SIG-M5 treated with dmso at 0.1 percent for 504 hours (cell line): Measurements from ENCODE around the gene EGFL8.
"Not testable (repeated sequence)": the region's sequence is repeated elsewhere in the genome, so short reads cannot be mapped to it uniquely, and the experiment has no call there.

Experiments used
- DNase-seq: peaks from one replicate; lab custom pipeline; 2025; ENCODE audit not compliant: unreplicated experiment; lab: John Stamatoyannopoulos, UW

The EGFL8 gene

DNA sequence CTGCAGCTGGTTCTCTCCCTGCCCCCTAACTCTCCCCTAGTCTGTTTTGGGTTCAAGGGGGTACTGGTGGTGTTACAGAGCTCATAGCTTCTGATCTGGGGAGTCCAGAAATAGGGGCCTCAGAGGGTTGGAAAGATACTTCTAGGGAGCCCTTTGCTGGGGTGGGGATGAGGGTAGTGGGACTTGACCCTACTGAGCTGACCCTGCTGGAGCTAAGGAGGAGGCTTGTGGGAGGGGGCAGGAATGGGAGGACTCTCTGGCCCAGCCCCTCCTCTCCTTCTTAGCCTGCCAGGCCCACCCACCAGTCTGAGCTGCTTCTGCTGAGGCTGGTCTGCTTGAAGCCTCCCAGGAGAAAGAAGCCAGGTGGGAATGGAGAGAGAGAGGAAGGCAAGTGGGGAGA lies at the start of gene EGFL8:
Gene EGFL8, plus strand, starts transcription at position 301 of the 400 bp plus-strand sequence. CDS start 1,571 bp downstream, outside the sequence.
- DNase-seq: no peak

GRCh38 chr6:32114796-32115195 lies 49.6 kb upstream of the EGFL8 start:
- DNase-seq: no peak

GRCh38 chr6:32115623-32116022 lies 48.8 kb upstream of the EGFL8 start:
- no peak for DNase-seq

- peak; percentile 27 for DNase-seq
These were observed 47.7 kb upstream of the EGFL8 start for GRCh38 chr6:32116674-32117073.

- DNase-seq: no peak
These were observed 46.9 kb upstream of the EGFL8 start for GRCh38 chr6:32117461-32117860.

GRCh38 chr6:32118782-32119628 lies 45.4 kb upstream of the EGFL8 start:
- peak; percentile 49 for DNase-seq

DNA sequence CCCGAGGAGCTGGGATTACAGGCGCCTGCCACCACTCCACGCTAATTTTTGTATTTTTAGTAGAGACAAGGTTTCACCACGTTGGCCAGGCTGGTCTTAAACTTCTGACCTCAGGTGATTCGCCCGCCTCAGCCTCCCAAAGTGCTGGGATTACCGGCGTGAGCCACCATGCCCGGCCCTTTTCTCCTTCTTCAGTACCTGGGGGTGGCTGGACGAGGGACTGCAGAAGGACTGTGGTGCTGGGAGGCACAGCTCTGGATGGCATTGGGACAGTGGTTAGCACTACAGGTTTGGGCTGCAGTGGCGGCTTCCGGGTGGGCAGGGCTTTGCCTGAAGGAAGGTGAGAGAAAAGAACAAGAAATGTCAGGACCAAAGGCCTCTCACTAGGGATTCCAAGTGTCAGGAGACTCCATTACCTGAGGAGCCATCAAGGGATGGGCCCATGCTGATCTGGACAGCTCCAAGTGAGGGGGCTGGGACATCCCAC lies 43.8 kb upstream of the EGFL8 start:
- no peak for DNase-seq

GRCh38 chr6:32123681-32124080 lies 40.7 kb upstream of the EGFL8 start:
- no peak for DNase-seq

- no peak for DNase-seq
These were observed 37.5 kb upstream of the EGFL8 start for GRCh38 chr6:32126880-32127279.

GRCh38 chr6:32127409-32127716 lies 37.0 kb upstream of the EGFL8 start:
- no peak for DNase-seq

- peak; percentile 99 for DNase-seq
These were observed 36.4 kb upstream of the EGFL8 start, which contains the start of gene ATF6B for GRCh38 chr6:32127717-32128592. Gene ATF6B, minus strand, starts transcription at chr6:32128246. Its CDS starts 39 bp downstream, at chr6:32128207.

DNA sequence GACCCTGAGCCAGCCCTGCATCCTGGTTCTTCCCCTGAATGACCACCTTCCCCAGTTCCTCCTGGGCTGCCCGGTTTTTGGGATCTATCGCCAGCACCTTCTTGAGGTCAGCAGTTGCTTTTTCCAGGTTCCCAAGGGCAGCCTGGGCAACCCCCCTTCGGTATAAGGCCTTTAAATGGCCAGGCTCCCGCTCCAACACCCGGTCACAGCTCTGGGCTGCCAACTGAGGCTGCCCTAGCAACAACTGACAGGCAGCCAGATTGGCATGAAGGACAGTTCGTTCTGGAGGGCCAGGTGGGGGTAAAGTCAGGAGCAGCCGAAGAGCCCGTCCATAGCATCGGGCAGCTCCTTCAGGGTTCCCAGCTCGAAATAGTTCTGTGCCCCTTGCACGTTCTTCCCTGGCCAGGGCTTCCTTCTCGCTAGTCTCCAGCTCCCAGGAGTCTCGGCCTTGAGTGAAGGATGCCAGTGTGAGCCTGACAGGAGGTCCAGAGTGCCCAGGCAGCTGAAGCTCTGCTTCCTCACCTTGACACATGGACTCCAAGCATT lies 35.6 kb upstream of the EGFL8 start:
- no peak for DNase-seq

DNA sequence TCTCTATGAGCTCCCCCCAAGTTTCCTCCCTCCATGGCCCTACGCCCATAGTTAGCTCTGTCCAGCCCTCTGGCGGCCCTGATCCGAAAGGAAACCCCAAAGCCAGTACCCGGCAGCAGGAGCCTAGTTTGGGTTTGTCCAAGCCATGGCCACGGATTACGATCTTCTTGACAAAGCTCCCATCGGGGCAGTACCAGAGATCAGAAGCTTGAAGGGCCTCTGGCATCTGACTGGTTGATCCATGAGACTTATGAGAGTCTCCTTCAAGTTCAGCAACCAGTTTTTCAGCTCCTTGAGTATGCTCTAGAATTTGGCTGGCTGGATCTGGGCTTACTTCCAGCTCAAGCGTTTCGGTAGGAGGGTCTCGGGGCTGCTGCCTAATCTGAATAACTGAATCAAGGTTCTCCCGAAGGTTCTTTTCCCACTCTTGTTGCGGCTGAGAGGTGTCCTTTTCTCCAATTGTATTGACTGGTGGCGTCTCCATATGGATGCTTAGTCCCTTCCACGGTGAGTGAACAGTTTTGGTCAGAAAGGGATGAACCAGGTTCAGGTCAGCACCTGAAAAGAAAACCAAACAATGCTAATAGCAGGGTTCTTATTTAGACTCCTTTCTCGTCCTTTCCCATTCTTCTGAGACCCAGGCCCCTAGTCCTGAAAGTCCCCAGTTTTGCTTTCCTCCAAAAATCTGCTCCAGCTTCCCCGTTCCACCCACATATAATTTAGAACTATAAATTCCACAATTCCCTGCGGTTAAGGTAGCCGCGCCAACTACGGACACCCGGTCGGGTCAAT lies 34.9 kb upstream of the EGFL8 start:
- no peak for DNase-seq

- no peak for DNase-seq
These were observed 32.9 kb upstream of the EGFL8 start for GRCh38 chr6:32131439-32131948.

- no peak for DNase-seq
These were observed 32.3 kb upstream of the EGFL8 start for GRCh38 chr6:32132110-32132509.

- DNase-seq: no peak
These were observed 30.6 kb upstream of the EGFL8 start for GRCh38 chr6:32133786-32134185.

DNA sequence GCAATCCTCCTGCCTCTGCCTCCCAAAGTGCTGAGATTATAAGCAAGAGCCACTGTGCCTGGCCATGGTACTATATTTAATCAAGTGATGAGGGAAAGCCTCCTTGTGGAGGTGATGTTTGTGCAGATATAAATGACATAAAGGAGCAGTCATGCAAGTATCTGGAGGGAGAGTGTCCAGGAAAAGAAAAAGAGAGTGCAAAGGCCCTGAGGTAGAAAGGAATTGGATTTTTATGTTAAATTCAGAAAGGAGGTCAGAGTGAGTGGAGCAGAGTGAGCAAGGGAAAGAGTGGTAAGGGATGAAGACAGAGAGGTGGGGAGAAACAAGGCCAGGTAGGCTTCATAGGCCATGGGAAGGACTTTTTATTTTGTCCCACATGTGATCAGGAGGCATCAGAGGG lies 26.9 kb upstream of the EGFL8 start:
- DNase-seq: no peak

- DNase-seq: no peak
These were observed 24.8 kb upstream of the EGFL8 start for GRCh38 chr6:32139590-32139989.

- no peak for DNase-seq
These were observed 23.9 kb upstream of the EGFL8 start for GRCh38 chr6:32140420-32141046.

DNA sequence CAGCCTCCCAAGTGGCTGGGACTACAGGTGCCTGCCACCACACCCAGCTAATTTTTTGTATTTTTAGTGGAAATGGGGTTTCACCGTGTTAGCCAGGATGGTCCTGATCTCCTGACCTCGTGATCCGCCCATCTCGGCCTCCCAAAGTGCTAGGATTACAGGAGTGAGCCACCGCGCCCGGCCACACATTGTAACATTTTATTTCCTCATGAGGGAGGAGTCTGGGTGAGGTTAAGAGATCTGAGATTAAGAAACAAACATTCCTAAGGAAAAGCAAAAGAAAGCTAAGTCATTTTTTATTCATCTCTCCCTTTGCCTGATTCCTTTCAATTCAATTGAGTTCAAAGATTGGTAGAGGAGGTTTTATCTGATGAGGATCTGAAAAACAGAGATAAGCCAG lies 20.2 kb upstream of the EGFL8 start:
- not testable (repeated sequence) for DNase-seq
